MCF 10A (cell line): ENCODE measurements around the gene FGD2. TPM values are rescaled to one million over a fixed set of nuclear protein-coding genes. Genes with fewer than 3 reads are reported as not detected.

Experiments used
- BruUV-seq: library from RNA; stranded (reverse); fragments of 400-500 nt; replicated peaks from 2 replicates; lab custom pipeline; 2021; lab: Mats Ljungman, UMichigan
- CTCF ChIA-PET: fragments of 300-600 bp; sonication (Branson Sonifier 250); formaldehyde crosslinking; extraction: SDS; loops from one replicate; lab custom pipeline; 2021; ENCODE audit warnings: antibody characterized with exemption, inconsistent platforms; lab: Yijun Ruan, JAX
- POLR2A ChIA-PET: fragments of 300-600, 350-650 bp; sonication (Branson Sonifier 250); formaldehyde crosslinking; extraction: SDS; loops from one replicate; lab custom pipeline; 2020; ENCODE audit warnings: antibody characterized with exemption, inconsistent platforms; lab: Yijun Ruan, JAX
- DNase-seq: peaks from one replicate; pipeline ENCODE4 v3.0.0-alpha.2; 2018; ENCODE audit not compliant: unreplicated experiment
- H3K27ac Mint-ChIP-seq: one replicate; pipeline ENCODE4 v1.8.0; 2022; ENCODE audit warnings: mild to moderate bottlenecking, low read depth, mixed read lengths; ENCODE audit not compliant: unreplicated experiment
- H3K27me3 Mint-ChIP-seq: one replicate; pipeline ENCODE4 v1.8.0; 2022; ENCODE audit warnings: mixed read lengths; ENCODE audit not compliant: insufficient read depth, unreplicated experiment
- H3K36me3 Mint-ChIP-seq: one replicate; pipeline ENCODE4 v1.8.0; 2022; ENCODE audit warnings: mild to moderate bottlenecking, moderate library complexity, mixed read lengths; ENCODE audit not compliant: insufficient read depth, unreplicated experiment
- H3K4me1 Mint-ChIP-seq: one replicate; pipeline ENCODE4 v1.8.0; 2022; ENCODE audit warnings: mixed read lengths; ENCODE audit not compliant: insufficient read depth, unreplicated experiment
- H3K4me3 Mint-ChIP-seq: one replicate; pipeline ENCODE4 v1.8.0; 2022; ENCODE audit warnings: mild to moderate bottlenecking, moderate library complexity, mixed read lengths; ENCODE audit not compliant: unreplicated experiment
- H3K9me3 Mint-ChIP-seq: one replicate; pipeline ENCODE4 v1.8.0; 2022; ENCODE audit warnings: mixed read lengths; ENCODE audit not compliant: unreplicated experiment
- CTCF ChIP-seq: fragments of 200-600 bp; IDR thresholded peaks from one replicate; pipeline ENCODE4 v1.8.0; 2022; ENCODE audit warnings: antibody characterized with exemption, mild to moderate bottlenecking; ENCODE audit not compliant: unreplicated experiment
- intact Hi-C: fragments of 100-400 bp; cut with micrococcal nuclease; formaldehyde crosslinking; loops from 2 replicates; pipeline ENCODE4 v1.14.1; 2022
- total RNA-seq: library from RNA; stranded (reverse); gene quantifications from 2 replicates; pipeline ENCODE4 v1.2.3, GENCODE V29; 2022

The FGD2 gene
- total RNA-seq, 1 experiment from 2014 or later, result not detected

GRCh38 chr6:36973647-36974046 is 31.8 kb upstream of the FGD2 start:
- Mint-ChIP-seq H3K27ac (no peak overlapping the region), H3K4me3 (no peak overlapping the region), H3K36me3 (peaks cover 73% of the 10 kb centered on the region), H3K4me1 (peaks cover 10% of the 10 kb centered on the region), H3K27me3 (no peaks in the 10 kb centered on the region), H3K9me3 (no peaks in the 10 kb centered on the region)
- no peak for TF ChIP-seq CTCF
- ChIA-PET POLR2A (no interaction called here), CTCF (interaction anchor here (1.1 kb wide), 1 partner anchor 44 kb away, joined by 3 read pairs; no protein-coding TSS in a partner anchor)
- BruUV-seq, result no TSS peak
- intact Hi-C loops, result no loop called here
- no peak for DNase-seq

- CTCF ChIA-PET, result interaction anchor here (0.6 kb wide), 2 partner anchors 216 to 234 kb away, joined by 3 read pairs; no protein-coding TSS in a partner anchor
- no TSS peak for BruUV-seq
- no peaks in the 10 kb centered on the region for H3K9me3 Mint-ChIP-seq
- peaks cover 55% of the 10 kb centered on the region for H3K36me3 Mint-ChIP-seq
- H3K4me1 Mint-ChIP-seq, result peaks cover 3% of the 10 kb centered on the region
- POLR2A ChIA-PET, result interaction anchor here (1.1 kb wide), 1 partner anchor 11 kb away, joined by 4 read pairs; the partner anchor contains the start of gene MTCH1
- no peak for TF ChIP-seq CTCF
- DNase-seq, result no peak
- no peak overlapping the region for H3K27ac Mint-ChIP-seq
- intact Hi-C loops, result no loop called here
- H3K4me3 Mint-ChIP-seq, result no peak overlapping the region
- no peaks in the 10 kb centered on the region for H3K27me3 Mint-ChIP-seq
These were observed 30.0 kb upstream of the FGD2 start for GRCh38 chr6:36975231-36976006.

- H3K4me3 Mint-ChIP-seq, result no peak overlapping the region
- H3K36me3 Mint-ChIP-seq, result peaks cover 55% of the 10 kb centered on the region
- intact Hi-C loops, result no loop called here
- no peaks in the 10 kb centered on the region for H3K9me3 Mint-ChIP-seq
- H3K27me3 Mint-ChIP-seq, result no peaks in the 10 kb centered on the region
- DNase-seq, result no peak
- H3K27ac Mint-ChIP-seq, result no peak overlapping the region
- BruUV-seq, result no TSS peak
- H3K4me1 Mint-ChIP-seq, result peaks cover 6% of the 10 kb centered on the region
- POLR2A ChIA-PET, result no interaction called here
- CTCF ChIA-PET, result interaction anchor here (0.6 to 1.0 kb wide), 3 partner anchors 91 to 233 kb away, joined by 3 to 4 read pairs (median 3); partner anchors contain the start of gene C6orf89
- TF ChIP-seq CTCF, result no peak
These were observed 29.5 kb upstream of the FGD2 start for GRCh38 chr6:36976007-36976264.

GRCh38 chr6:36976509-36976908 is 28.9 kb upstream of the FGD2 start:
- no peak overlapping the region for H3K27ac Mint-ChIP-seq
- no peaks in the 10 kb centered on the region for H3K9me3 Mint-ChIP-seq
- H3K36me3 Mint-ChIP-seq, result peaks cover 54% of the 10 kb centered on the region
- no TSS peak for BruUV-seq
- H3K4me3 Mint-ChIP-seq, result no peak overlapping the region
- peaks cover 8% of the 10 kb centered on the region for H3K4me1 Mint-ChIP-seq
- ChIA-PET CTCF (interaction anchor here (0.7 to 1.0 kb wide), 2 partner anchors 41 to 91 kb away, joined by 3 to 4 read pairs; partner anchors contain the start of gene C6orf89), POLR2A (no interaction called here)
- H3K27me3 Mint-ChIP-seq, result no peaks in the 10 kb centered on the region
- no peak for DNase-seq
- intact Hi-C loops, result no loop called here
- TF ChIP-seq CTCF, result no peak
